MCF 10A (cell line): ENCODE results near the gene CCDC34. TPM values are rescaled to one million over a fixed set of nuclear protein-coding genes. Genes with fewer than 3 reads are reported as not detected.
A peak's percentile ranks its signal among the peaks of the same experiment; 100 is the strongest.

Source experiments
- BruUV-seq: library from RNA; stranded (reverse); fragments of 400-500 nt; replicated peaks from 2 replicates; lab custom pipeline; 2021; lab: Mats Ljungman, UMichigan
- CTCF ChIA-PET: fragments of 300-600 bp; sonication (Branson Sonifier 250); formaldehyde crosslinking; extraction: SDS; loops from one replicate; lab custom pipeline; 2021; ENCODE audit warnings: antibody characterized with exemption, inconsistent platforms; lab: Yijun Ruan, JAX
- POLR2A ChIA-PET: fragments of 300-600, 350-650 bp; sonication (Branson Sonifier 250); formaldehyde crosslinking; extraction: SDS; loops from one replicate; lab custom pipeline; 2020; ENCODE audit warnings: antibody characterized with exemption, inconsistent platforms; lab: Yijun Ruan, JAX
- DNase-seq: peaks from one replicate; pipeline ENCODE4 v3.0.0-alpha.2; 2018; ENCODE audit not compliant: unreplicated experiment
- H3K27ac Mint-ChIP-seq: one replicate; pipeline ENCODE4 v1.8.0; 2022; ENCODE audit warnings: mild to moderate bottlenecking, low read depth, mixed read lengths; ENCODE audit not compliant: unreplicated experiment
- H3K27me3 Mint-ChIP-seq: one replicate; pipeline ENCODE4 v1.8.0; 2022; ENCODE audit warnings: mixed read lengths; ENCODE audit not compliant: insufficient read depth, unreplicated experiment
- H3K36me3 Mint-ChIP-seq: one replicate; pipeline ENCODE4 v1.8.0; 2022; ENCODE audit warnings: mild to moderate bottlenecking, moderate library complexity, mixed read lengths; ENCODE audit not compliant: insufficient read depth, unreplicated experiment
- H3K4me1 Mint-ChIP-seq: one replicate; pipeline ENCODE4 v1.8.0; 2022; ENCODE audit warnings: mixed read lengths; ENCODE audit not compliant: insufficient read depth, unreplicated experiment
- H3K4me3 Mint-ChIP-seq: one replicate; pipeline ENCODE4 v1.8.0; 2022; ENCODE audit warnings: mild to moderate bottlenecking, moderate library complexity, mixed read lengths; ENCODE audit not compliant: unreplicated experiment
- H3K9me3 Mint-ChIP-seq: one replicate; pipeline ENCODE4 v1.8.0; 2022; ENCODE audit warnings: mixed read lengths; ENCODE audit not compliant: unreplicated experiment
- CTCF ChIP-seq: fragments of 200-600 bp; IDR thresholded peaks from one replicate; pipeline ENCODE4 v1.8.0; 2022; ENCODE audit warnings: antibody characterized with exemption, mild to moderate bottlenecking; ENCODE audit not compliant: unreplicated experiment
- intact Hi-C: fragments of 100-400 bp; cut with micrococcal nuclease; formaldehyde crosslinking; loops from 2 replicates; pipeline ENCODE4 v1.14.1; 2022
- total RNA-seq: library from RNA; stranded (reverse); gene quantifications from 2 replicates; pipeline ENCODE4 v1.2.3, GENCODE V29; 2022

Gene CCDC34
- total RNA-seq, 1 experiment from 2014 or later, result 11.1 TPM

- TF ChIP-seq CTCF, result no peak
- ChIA-PET POLR2A (interaction anchor here (0.6 to 1.2 kb wide), 3 partner anchors 95 to 110 kb away, joined by 3 to 4 read pairs (median 3); no protein-coding TSS in a partner anchor), CTCF (no interaction called here)
- no peaks in the 10 kb centered on the region for H3K27me3 Mint-ChIP-seq
- no peak overlapping the region for H3K27ac Mint-ChIP-seq
- no peaks in the 10 kb centered on the region for H3K36me3 Mint-ChIP-seq
- no peaks in the 10 kb centered on the region for H3K4me1 Mint-ChIP-seq
- H3K4me3 Mint-ChIP-seq, result no peak overlapping the region
- no peak for DNase-seq
- no peaks in the 10 kb centered on the region for H3K9me3 Mint-ChIP-seq
- no TSS peak for BruUV-seq
- intact Hi-C loops, result no loop called here
Observed at GRCh38 chr11:27355575-27356104, 7.4 kb downstream of the CCDC34 start.

GRCh38 chr11:27354359-27354965, 8.6 kb downstream of the CCDC34 start:
- BruUV-seq, result no TSS peak
- Mint-ChIP-seq H3K4me3 (no peak overlapping the region), H3K4me1 (no peaks in the 10 kb centered on the region), H3K27ac (peak overlapping the region; percentile 7), H3K9me3 (no peaks in the 10 kb centered on the region), H3K36me3 (no peaks in the 10 kb centered on the region), H3K27me3 (no peaks in the 10 kb centered on the region)
- no peak for DNase-seq
- POLR2A ChIA-PET, result interaction anchor here (0.6 kb wide), 1 partner anchor 118 kb away, joined by 3 read pairs; the partner anchor contains the start of gene LGR4
- TF ChIP-seq CTCF, result no peak
- intact Hi-C loops, result no loop called here
- CTCF ChIA-PET, result no interaction called here

- Mint-ChIP-seq H3K27me3 (no peaks in the 10 kb centered on the region), H3K4me1 (no peaks in the 10 kb centered on the region), H3K9me3 (no peaks in the 10 kb centered on the region), H3K4me3 (no peak overlapping the region), H3K27ac (peak overlapping the region; percentile 7), H3K36me3 (no peaks in the 10 kb centered on the region)
- no peak for TF ChIP-seq CTCF
- intact Hi-C loops, result no loop called here
- POLR2A ChIA-PET, result no interaction called here
- DNase-seq, result no peak
- CTCF ChIA-PET, result interaction anchor here (0.7 kb wide), 1 partner anchor 63 kb away, joined by 4 read pairs; no protein-coding TSS in a partner anchor
- no TSS peak for BruUV-seq
Observed at GRCh38 chr11:27353593-27354358, 9.2 kb downstream of the CCDC34 start.

GRCh38 chr11:27352781-27353180, 10.2 kb downstream of the CCDC34 start:
- Mint-ChIP-seq H3K27me3 (no peaks in the 10 kb centered on the region), H3K4me3 (no peak overlapping the region), H3K9me3 (no peaks in the 10 kb centered on the region), H3K36me3 (no peaks in the 10 kb centered on the region), H3K27ac (no peak overlapping the region), H3K4me1 (no peaks in the 10 kb centered on the region)
- no peak for TF ChIP-seq CTCF
- intact Hi-C loops, result no loop called here
- DNase-seq, result no peak
- BruUV-seq, result no TSS peak
- CTCF ChIA-PET, result interaction anchor here (0.7 to 1.7 kb wide), 2 partner anchors 56 to 62 kb away, joined by 4 read pairs; no protein-coding TSS in a partner anchor
- POLR2A ChIA-PET, result interaction anchor here (1.2 kb wide), 1 partner anchor 9 kb away, joined by 3 read pairs; no protein-coding TSS in a partner anchor
